ENCODE results near the gene RFT1. TPM values are rescaled to one million over a fixed set of nuclear protein-coding genes. Genes with fewer than 3 reads are reported as not detected.

Gene RFT1
- total and polyA plus RNA-seq, 2 of the 13 experiments (the other 11 are each of a cell fraction or from before 2014, with no cell fraction given): 23.2 to 37.0 TPM

DNA sequence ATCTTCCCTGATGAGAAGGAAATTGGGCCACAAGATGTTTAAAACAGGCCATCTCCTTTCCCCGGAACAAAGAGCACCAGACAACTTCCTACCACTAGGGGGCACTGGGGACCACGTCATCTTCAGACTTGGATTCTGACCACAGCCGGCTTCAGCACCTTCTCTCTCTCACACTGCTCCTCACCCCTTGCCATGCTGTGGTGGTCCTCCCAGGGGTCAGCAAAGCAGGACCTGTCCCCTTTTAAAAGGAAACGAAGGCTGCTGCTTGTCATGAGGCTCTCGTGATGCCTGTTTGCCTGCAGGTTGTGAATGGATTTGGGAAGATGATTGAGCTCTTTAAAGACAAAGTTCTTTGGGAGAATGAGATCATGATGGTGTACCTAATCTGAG is 16.2 kb downstream of the RFT1 start (continued):
- peak; percentile 43; the same call in 1 of the 2 replicates for TF ChIP-seq SALL1 (CRISPR knock-in tag; IDR thresholded peaks at IDR 0.05)
- no peak for TF ChIP-seq BRD4 (CRISPR knock-in tag; IDR thresholded peaks at IDR 0.05)
- no peak for TF ChIP-seq ZMAT5 (CRISPR knock-in tag; IDR thresholded peaks at IDR 0.05; ENCODE audit: borderline replicate concordance, low read depth)
- no peak for TF ChIP-seq FOXM1 (CRISPR knock-in tag; IDR thresholded peaks at IDR 0.05)
- no peak for TF ChIP-seq FUBP1 (CRISPR knock-in tag; IDR thresholded peaks at IDR 0.05; ENCODE audit: borderline replicate concordance)
- no peak for TF ChIP-seq TCF12 (IDR thresholded peaks at IDR 0.05)
- TF ChIP-seq TCF12 (CRISPR knock-in tag; IDR thresholded peaks at IDR 0.05): no peak
- TF ChIP-seq ZNF383 (CRISPR knock-in tag; IDR thresholded peaks at IDR 0.05; ENCODE audit: borderline replicate concordance): no peak
- TF ChIP-seq MED13 (CRISPR knock-in tag; IDR thresholded peaks at IDR 0.05): no peak
- TF ChIP-seq, protein P1, sequence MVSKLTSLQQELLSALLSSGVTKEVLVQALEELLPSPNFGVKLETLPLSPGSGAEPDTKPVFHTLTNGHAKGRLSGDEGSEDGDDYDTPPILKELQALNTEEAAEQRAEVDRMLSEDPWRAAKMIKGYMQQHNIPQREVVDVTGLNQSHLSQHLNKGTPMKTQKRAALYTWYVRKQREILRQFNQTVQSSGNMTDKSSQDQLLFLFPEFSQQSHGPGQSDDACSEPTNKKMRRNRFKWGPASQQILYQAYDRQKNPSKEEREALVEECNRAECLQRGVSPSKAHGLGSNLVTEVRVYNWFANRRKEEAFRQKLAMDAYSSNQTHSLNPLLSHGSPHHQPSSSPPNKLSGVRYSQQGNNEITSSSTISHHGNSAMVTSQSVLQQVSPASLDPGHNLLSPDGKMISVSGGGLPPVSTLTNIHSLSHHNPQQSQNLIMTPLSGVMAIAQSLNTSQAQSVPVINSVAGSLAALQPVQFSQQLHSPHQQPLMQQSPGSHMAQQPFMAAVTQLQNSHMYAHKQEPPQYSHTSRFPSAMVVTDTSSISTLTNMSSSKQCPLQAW (CRISPR knock-in tag; IDR thresholded peaks at IDR 0.05): peak; percentile 35; the same call in 1 of the 2 replicates
- TF ChIP-seq ZNF709 (CRISPR knock-in tag; IDR thresholded peaks at IDR 0.05): no peak
- TF ChIP-seq, protein P2, sequence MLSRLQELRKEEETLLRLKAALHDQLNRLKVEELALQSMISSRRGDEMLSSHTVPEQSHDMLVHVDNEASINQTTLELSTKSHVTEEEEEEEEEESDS (CRISPR knock-in tag; IDR thresholded peaks at IDR 0.05; ENCODE audit: borderline replicate concordance): no peak
- TF ChIP-seq XRCC5 (optimal IDR thresholded peaks at IDR 0.05; ENCODE audit: low read length): peak; percentile 70
- TF ChIP-seq ZNF580 (CRISPR knock-in tag; IDR thresholded peaks at IDR 0.05; ENCODE audit: borderline replicate concordance, low read depth): no peak
- TF ChIP-seq IRF1 (CRISPR knock-in tag; IDR thresholded peaks at IDR 0.05; ENCODE audit: low read depth): no peak
- no peak for TF ChIP-seq ZBTB2 (CRISPR knock-in tag; IDR thresholded peaks at IDR 0.05; ENCODE audit: low read depth)
- TF ChIP-seq, protein P3, sequence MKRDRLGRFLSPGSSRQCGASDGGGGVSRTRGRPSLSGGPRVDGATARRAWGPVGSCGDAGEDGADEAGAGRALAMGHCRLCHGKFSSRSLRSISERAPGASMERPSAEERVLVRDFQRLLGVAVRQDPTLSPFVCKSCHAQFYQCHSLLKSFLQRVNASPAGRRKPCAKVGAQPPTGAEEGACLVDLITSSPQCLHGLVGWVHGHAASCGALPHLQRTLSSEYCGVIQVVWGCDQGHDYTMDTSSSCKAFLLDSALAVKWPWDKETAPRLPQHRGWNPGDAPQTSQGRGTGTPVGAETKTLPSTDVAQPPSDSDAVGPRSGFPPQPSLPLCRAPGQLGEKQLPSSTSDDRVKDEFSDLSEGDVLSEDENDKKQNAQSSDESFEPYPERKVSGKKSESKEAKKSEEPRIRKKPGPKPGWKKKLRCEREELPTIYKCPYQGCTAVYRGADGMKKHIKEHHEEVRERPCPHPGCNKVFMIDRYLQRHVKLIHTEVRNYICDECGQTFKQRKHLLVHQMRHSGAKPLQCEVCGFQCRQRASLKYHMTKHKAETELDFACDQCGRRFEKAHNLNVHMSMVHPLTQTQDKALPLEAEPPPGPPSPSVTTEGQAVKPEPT (CRISPR knock-in tag; IDR thresholded peaks at IDR 0.05; ENCODE audit: low read depth): no peak
- TF ChIP-seq, protein P4, sequence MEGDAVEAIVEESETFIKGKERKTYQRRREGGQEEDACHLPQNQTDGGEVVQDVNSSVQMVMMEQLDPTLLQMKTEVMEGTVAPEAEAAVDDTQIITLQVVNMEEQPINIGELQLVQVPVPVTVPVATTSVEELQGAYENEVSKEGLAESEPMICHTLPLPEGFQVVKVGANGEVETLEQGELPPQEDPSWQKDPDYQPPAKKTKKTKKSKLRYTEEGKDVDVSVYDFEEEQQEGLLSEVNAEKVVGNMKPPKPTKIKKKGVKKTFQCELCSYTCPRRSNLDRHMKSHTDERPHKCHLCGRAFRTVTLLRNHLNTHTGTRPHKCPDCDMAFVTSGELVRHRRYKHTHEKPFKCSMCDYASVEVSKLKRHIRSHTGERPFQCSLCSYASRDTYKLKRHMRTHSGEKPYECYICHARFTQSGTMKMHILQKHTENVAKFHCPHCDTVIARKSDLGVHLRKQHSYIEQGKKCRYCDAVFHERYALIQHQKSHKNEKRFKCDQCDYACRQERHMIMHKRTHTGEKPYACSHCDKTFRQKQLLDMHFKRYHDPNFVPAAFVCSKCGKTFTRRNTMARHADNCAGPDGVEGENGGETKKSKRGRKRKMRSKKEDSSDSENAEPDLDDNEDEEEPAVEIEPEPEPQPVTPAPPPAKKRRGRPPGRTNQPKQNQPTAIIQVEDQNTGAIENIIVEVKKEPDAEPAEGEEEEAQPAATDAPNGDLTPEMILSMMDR (CRISPR knock-in tag; IDR thresholded peaks at IDR 0.05): peak; percentile 95
